ENCODE data around the gene R3HDM1.
"Not testable (repeated sequence)": the region's sequence is repeated elsewhere in the genome, so short reads cannot be mapped to it uniquely, and the experiment has no call there.

R3HDM1 gene

GRCh38 chr2:135641156-135642068 is 110.1 kb downstream of the R3HDM1 start:
- no peak for DNase-seq

DNA sequence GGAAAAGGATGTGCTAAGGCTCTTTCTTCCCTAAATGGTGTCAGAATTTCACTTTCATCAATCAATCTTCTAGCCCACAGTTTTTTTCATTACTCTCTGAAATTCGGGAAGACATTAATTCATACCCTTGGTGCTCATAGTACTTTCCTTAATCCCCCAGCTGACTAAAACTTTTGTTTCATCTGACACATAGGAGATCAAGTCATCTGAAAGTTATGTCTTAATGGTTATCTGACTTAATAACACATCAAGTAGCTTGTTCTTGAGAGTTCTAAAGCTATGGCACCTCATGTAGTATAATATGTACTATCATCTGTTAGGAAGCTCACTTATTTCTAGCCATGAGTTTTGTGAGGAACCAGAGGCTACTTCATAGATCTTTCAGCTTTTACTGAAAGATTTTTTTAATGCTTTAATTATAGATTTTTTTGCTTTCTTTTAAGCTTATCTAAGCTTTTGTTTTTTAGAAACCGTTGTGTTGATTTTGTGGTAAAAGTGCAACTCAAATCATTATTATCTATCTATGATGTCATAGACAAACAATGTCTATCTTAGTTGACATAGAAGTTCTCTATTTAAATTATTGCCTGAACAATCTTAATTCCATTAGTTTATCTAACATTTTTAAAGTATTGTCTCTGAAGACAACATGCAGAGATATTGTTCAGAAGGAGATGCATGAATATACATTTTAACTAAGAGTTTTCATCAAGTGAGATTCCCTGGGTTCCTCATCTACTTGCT is 116.7 kb downstream of the R3HDM1 start:
- no peak for DNase-seq

DNA sequence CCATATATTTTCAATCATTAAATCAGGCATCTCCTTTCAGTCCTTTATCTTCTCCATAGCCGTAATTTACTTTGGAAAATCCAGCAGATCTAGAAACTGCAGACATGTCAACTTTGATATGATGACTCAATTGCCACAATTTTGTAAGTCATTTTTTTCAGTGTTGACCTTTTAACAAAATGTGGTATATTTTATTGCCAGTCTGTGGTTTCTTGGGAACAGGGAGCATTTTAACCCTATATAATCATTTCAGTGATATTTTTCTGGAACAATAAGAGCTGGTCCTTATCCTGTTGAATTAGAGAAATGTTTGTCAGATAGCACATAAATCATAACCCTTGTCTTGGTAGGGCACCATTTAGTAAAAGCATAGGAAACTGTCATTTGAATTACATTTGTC is 119.4 kb downstream of the R3HDM1 start:
- DNase-seq = no peak

DNA sequence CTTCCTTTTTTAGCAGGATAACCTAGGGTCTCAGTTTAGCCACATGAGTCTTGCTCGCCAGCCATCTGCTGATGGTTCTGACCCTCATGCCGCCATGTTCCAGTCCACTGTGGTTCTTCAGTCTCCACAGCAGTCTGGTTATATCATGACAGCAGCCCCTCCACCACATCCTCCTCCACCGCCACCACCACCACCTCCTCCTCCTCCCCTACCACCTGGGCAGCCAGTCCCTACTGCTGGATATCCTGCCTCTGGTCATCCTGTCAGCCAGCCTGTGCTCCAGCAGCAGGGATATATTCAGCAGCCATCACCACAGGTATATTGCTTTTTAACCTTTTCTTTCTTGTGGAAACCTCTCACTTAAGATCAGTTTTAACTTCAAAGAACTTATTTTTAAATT is 120.4 kb downstream of the R3HDM1 start:
- no peak for DNase-seq

GRCh38 chr2:135654239-135654638 is 123.0 kb downstream of the R3HDM1 start:
- not testable (repeated sequence) for DNase-seq

- no peak for DNase-seq
Measured at GRCh38 chr2:135657806-135658582, 126.7 kb downstream of the R3HDM1 start.

DNA sequence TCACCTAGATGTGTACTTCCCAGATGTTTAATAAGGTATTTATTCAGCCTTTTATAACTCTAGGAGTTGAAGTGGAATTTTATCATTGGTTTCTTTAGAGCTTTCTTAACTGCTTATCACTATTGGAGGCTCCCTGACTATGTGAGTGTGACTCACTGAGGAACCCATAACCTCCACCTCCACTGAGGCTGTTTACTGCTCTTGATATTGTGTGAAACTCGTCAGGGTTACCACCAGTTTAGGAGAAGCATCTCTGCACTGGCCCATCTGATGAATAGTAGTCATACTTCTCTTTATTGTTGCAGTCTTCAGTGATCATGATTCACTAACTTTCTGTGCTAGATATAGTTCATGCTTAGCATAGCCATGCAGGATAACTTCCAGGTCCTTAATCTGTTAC is 130.8 kb downstream of the R3HDM1 start:
- DNase-seq = no peak

- DNase-seq = no peak
Measured at GRCh38 chr2:135663148-135663700, 131.9 kb downstream of the R3HDM1 start.

- DNase-seq = no peak
Measured at GRCh38 chr2:135664623-135665068, 133.4 kb downstream of the R3HDM1 start.

DNA sequence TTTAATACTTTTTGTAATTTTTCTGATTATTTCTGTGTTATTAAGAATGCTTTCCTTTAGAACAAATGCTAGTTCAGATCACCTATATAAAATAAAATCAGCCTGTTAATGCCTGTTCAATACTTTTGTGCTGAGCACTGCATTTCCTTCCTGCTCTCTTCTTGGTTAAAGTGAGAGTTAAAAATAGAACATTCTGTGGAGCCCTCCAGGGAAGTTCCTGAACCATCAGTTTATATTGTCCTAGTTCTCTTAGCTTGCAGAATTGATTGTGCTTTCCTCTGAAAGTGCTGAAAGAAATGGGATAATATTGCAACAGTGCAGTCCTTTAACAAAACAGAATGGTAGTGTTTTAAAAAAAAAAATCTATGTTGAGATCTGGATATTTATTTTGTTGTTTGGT is 135.8 kb downstream of the R3HDM1 start:
- DNase-seq = no peak

DNA sequence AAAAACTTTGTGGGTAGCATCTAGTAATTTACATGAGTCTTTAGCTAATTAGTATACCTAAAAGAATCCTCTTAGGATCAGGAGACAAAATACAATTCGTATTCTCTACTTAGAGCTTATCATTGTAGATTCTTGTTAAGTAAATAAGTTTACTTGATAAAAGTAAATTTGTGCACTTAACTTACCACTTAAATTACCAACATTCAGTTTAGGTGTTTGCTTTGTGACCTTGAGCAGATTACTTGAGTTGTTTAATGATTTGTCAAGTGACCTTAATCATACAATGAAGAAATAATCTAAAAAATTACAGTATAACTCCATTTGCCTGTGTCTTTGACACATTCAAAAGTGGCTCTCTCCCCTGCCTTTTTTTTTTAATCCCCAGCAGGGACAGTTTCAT is 143.2 kb downstream of the R3HDM1 start:
- no peak for DNase-seq

DNA sequence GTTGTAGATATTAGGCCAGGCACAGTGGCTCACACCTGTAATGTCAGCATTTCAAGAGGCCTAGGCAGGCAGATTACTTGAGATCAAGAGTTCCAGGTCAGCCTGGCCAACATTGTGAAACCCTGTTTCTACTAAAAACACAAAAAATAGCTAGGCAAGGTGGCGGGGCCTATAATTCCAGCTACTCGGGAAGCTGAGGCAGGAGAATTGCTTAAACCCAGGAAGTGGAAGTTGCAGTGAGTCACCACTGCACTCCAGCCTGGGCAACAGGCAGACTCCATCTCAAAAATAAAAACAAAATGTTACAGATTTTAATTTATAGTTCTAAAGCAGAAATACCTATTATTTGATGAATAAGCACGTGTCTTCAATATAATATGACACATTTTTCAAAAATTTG is 144.7 kb downstream of the R3HDM1 start:
- no peak for DNase-seq

DNA sequence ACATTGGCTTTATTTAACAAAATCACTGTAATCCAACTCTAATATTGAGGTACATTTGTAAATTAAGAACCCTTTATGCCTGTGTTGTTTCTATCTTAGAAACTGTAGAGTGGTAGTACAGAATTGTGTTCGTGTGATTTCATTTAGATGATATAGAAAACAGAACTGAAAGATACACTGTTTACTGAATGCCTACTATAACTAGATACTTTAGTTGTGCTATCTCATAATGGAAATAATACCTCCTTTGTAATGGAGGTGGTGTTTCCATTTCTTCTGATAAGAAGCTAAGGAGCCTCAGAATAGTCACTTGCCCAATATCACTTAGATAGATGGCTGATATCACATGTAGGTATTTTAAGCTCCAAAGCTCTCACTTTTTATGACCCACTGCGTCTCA is 147.8 kb downstream of the R3HDM1 start:
- DNase-seq = no peak

DNA sequence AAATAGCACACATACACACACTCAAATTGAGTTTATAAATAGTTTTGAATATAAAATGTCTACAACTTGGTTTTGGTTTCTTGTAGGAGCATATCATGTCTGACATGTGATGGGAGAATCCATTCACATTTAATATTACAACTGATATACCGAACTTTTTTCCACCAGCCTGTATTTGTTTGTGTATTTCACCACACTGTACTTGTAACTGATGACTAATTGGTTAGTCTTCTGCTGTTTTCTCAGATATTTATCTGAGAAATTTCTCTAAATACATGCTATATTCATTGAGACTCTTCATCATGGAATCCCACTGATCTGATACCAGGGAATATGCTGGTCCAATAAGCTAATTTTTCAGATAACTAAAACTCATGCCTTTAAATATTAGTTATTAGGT is 154.1 kb downstream of the R3HDM1 start:
- no peak for DNase-seq

DNA sequence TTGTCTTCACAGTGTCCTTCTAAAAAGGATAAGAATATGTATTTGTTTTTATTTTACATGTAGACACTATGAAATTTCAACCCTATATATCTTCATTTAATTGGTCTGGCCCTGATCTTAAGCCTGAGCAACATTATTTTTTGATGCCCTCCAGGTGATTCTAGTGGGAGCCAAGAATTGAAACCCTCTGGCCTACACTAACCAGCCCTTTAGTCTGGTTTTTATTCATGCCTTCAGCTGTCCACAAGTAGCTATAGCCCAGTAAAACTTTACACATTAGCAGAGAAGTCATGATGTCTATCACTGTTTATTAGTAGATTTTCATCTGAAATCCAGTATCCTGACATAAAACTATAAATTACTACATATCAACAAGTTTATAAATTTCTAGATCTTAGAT is 157.7 kb downstream of the R3HDM1 start:
- DNase-seq = no peak

DNA sequence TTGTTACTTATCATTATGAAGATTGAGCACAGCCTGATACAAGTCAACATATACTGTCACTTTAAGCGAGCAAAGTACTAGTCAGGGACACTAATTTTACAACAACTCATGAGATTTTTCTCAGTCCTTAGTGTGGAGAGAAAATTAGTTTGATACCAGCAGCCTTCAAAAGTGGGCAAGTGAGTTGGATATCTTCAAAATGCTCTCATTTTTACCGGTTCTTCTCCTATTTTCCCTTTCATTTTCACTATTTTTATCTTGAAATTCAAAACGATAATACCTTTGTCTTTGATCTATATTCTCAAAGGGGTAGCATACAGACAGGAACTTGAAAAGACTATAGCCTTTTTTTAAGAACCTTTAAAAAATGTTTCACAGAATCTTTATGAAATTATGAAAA is 158.4 kb downstream of the R3HDM1 start:
- no peak for DNase-seq

DNA sequence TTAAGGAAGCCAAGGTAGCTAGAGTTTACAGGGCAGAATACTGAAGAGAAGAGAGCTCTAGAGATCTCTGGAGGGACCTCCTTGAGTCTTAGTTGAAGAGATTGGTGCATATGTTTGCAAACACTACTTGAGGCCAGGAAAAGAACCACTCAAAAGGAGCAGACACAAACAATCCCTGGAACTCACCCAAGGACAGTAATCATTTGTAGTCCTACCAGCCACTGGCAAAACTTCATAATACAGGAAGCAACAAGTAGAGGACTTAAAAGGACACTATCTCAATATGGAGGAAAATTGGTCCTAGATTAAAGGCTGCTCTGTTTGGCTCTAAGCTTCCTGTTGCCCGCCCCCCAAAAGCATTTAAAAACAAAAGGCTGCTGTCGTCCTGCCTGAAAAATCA is 163.4 kb downstream of the R3HDM1 start:
- DNase-seq = no peak

GRCh38 chr2:135698838-135699237 is 167.6 kb downstream of the R3HDM1 start:
- no peak for DNase-seq

DNA sequence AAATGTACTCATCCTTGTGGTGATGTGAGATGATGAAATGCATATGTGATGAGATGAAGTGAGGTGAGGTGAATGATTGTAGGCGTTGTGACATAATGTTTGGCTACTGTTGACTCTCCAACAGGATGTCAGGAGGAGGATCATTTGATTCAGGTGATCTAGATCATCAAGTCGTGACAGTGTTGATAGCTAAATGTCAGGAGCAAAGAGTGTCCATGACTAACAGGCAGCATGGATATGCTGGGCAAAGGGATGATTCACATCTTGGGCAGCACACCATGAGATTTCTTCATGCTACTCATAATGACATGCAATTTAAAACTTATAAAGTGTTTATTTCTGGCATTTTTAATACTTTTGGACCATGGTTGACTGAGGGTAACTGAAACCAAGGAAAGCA is 170.2 kb downstream of the R3HDM1 start:
- no peak for DNase-seq

GRCh38 chr2:135703300-135703699 is 172.0 kb downstream of the R3HDM1 start:
- DNase-seq = peak in 1 of 58 donors; percentile 4

GRCh38 chr2:135704075-135704474 is 172.8 kb downstream of the R3HDM1 start:
- not testable (repeated sequence) for DNase-seq
